ENCODE data around the gene DBI.

DNA sequence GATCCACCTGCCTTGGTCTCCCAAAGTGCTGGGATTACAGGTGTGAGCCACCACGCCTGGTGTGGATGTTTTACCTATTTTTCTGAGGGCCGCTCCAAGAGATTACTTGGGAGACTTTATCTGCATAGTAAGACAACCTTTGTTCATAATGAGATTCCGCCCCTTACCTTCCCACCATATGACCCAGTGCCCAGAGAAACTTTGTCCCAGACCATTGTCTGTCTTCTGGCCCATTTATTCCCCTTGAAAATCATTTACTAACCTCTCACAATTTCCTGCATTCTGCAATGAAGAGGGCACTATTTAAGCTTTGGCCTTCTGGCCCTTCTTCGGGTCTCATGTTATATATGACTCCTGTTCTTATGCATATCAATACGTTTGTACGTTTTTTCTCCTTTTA lies 51.1 kb downstream of the DBI start:
- TF ChIP-seq TAF1 (IDR thresholded peaks at IDR 0.05; ENCODE audit: borderline replicate concordance, insufficient read depth, low read length) (no peak), POLR2AphosphoS5 (IDR thresholded peaks at IDR 0.05; ENCODE audit: low read depth, low read length) (no peak)
- TF ChIP-seq, protein P1, sequence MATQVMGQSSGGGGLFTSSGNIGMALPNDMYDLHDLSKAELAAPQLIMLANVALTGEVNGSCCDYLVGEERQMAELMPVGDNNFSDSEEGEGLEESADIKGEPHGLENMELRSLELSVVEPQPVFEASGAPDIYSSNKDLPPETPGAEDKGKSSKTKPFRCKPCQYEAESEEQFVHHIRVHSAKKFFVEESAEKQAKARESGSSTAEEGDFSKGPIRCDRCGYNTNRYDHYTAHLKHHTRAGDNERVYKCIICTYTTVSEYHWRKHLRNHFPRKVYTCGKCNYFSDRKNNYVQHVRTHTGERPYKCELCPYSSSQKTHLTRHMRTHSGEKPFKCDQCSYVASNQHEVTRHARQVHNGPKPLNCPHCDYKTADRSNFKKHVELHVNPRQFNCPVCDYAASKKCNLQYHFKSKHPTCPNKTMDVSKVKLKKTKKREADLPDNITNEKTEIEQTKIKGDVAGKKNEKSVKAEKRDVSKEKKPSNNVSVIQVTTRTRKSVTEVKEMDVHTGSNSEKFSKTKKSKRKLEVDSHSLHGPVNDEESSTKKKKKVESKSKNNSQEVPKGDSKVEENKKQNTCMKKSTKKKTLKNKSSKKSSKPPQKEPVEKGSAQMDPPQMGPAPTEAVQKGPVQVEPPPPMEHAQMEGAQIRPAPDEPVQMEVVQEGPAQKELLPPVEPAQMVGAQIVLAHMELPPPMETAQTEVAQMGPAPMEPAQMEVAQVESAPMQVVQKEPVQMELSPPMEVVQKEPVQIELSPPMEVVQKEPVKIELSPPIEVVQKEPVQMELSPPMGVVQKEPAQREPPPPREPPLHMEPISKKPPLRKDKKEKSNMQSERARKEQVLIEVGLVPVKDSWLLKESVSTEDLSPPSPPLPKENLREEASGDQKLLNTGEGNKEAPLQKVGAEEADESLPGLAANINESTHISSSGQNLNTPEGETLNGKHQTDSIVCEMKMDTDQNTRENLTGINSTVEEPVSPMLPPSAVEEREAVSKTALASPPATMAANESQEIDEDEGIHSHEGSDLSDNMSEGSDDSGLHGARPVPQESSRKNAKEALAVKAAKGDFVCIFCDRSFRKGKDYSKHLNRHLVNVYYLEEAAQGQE (IDR thresholded peaks at IDR 0.05; ENCODE audit: insufficient read depth in 1 of 2, low read depth in 2 of 2, low read length in 2 of 2), result no peak

Data from PFSK-1 (cell line).